ENCODE results near the gene DARS2.
A peak's percentile ranks its signal among the peaks of the same experiment; 100 is the strongest.

Gene DARS2

GRCh38 chr1:173863224-173864161, 39.0 kb downstream of the DARS2 start:
- no peaks in the 10 kb centered on the region for H3K27me3 ChIP-seq (ENCODE audit: control insufficient read depth, insufficient read depth, low read length)
- no peak overlapping the region for H3K9ac ChIP-seq (ENCODE audit: low read length)
- H3K36me3 ChIP-seq (ENCODE audit: control insufficient read depth, insufficient read depth, low read length): peaks cover 9% of the 10 kb centered on the region
- H3K4me3 ChIP-seq (ENCODE audit: low read length): no peak overlapping the region
- no peaks in the 10 kb centered on the region for H3K9me3 ChIP-seq (ENCODE audit: control insufficient read depth, low read length)
- no peaks in the 10 kb centered on the region for H3K4me1 ChIP-seq (ENCODE audit: control insufficient read depth, insufficient read depth, low read length)

GRCh38 chr1:173864179-173864867, 39.9 kb downstream of the DARS2 start:
- H3K27me3 ChIP-seq (ENCODE audit: control insufficient read depth, insufficient read depth, low read length): no peaks in the 10 kb centered on the region
- no peak overlapping the region for H3K4me3 ChIP-seq (ENCODE audit: low read length)
- no peaks in the 10 kb centered on the region for H3K4me1 ChIP-seq (ENCODE audit: control insufficient read depth, insufficient read depth, low read length)
- no peak overlapping the region for H3K9ac ChIP-seq (ENCODE audit: low read length)
- peaks cover 9% of the 10 kb centered on the region for H3K36me3 ChIP-seq (ENCODE audit: control insufficient read depth, insufficient read depth, low read length)
- no peaks in the 10 kb centered on the region for H3K9me3 ChIP-seq (ENCODE audit: control insufficient read depth, low read length)

GRCh38 chr1:173865468-173866164, 41.1 kb downstream of the DARS2 start:
- H3K36me3 ChIP-seq (ENCODE audit: control insufficient read depth, insufficient read depth, low read length): peaks cover 9% of the 10 kb centered on the region
- peak overlapping the region; percentile 7 for H3K9ac ChIP-seq (ENCODE audit: low read length)
- peaks cover 6% of the 10 kb centered on the region for H3K4me1 ChIP-seq (ENCODE audit: control insufficient read depth, insufficient read depth, low read length)
- H3K4me3 ChIP-seq (ENCODE audit: low read length): no peak overlapping the region
- no peaks in the 10 kb centered on the region for H3K27me3 ChIP-seq (ENCODE audit: control insufficient read depth, insufficient read depth, low read length)
- H3K9me3 ChIP-seq (ENCODE audit: control insufficient read depth, low read length): no peaks in the 10 kb centered on the region

GRCh38 chr1:173866413-173867115, 42.1 kb downstream of the DARS2 start:
- Histone ChIP-seq H3K4me1 (ENCODE audit: control insufficient read depth, insufficient read depth, low read length) (peaks cover 16% of the 10 kb centered on the region), H3K9me3 (ENCODE audit: control insufficient read depth, low read length) (no peaks in the 10 kb centered on the region), H3K36me3 (ENCODE audit: control insufficient read depth, insufficient read depth, low read length) (peaks cover 9% of the 10 kb centered on the region), H3K4me3 (ENCODE audit: low read length) (peak overlapping the region; percentile 40), H3K9ac (ENCODE audit: low read length) (peak overlapping the region; percentile 66), H3K27me3 (ENCODE audit: control insufficient read depth, insufficient read depth, low read length) (no peaks in the 10 kb centered on the region)

- no peaks in the 10 kb centered on the region for H3K9me3 ChIP-seq (ENCODE audit: control insufficient read depth, low read length)
- H3K36me3 ChIP-seq (ENCODE audit: control insufficient read depth, insufficient read depth, low read length): peaks cover 9% of the 10 kb centered on the region
- peaks cover 17% of the 10 kb centered on the region for H3K4me1 ChIP-seq (ENCODE audit: control insufficient read depth, insufficient read depth, low read length)
- peak overlapping the region; percentile 40 for H3K4me3 ChIP-seq (ENCODE audit: low read length)
- H3K9ac ChIP-seq (ENCODE audit: low read length): peak overlapping the region; percentile 66
- no peaks in the 10 kb centered on the region for H3K27me3 ChIP-seq (ENCODE audit: control insufficient read depth, insufficient read depth, low read length)
Observed at GRCh38 chr1:173867141-173867752, 42.8 kb downstream of the DARS2 start.

GRCh38 chr1:173867753-173868265, 43.3 kb downstream of the DARS2 start, which contains the start of gene GAS5:
Gene GAS5 (minus strand): TSS chr1:173867989.
- Histone ChIP-seq H3K4me3 (ENCODE audit: low read length) (peak within 1 kb of the TSS; percentile 40), H3K9ac (ENCODE audit: low read length) (peak within 1 kb of the TSS; percentile 83), H3K36me3 (ENCODE audit: control insufficient read depth, insufficient read depth, low read length) (peaks cover 6% of the 10 kb centered on the region), H3K4me1 (ENCODE audit: control insufficient read depth, insufficient read depth, low read length) (peaks cover 17% of the 10 kb centered on the region), H3K9me3 (ENCODE audit: control insufficient read depth, low read length) (no peaks in the 10 kb centered on the region), H3K27me3 (ENCODE audit: control insufficient read depth, insufficient read depth, low read length) (no peaks in the 10 kb centered on the region)

- peaks cover 17% of the 10 kb centered on the region for H3K4me1 ChIP-seq (ENCODE audit: control insufficient read depth, insufficient read depth, low read length)
Observed at GRCh38 chr1:173868266-173869020, 44.0 kb downstream of the DARS2 start, which contains the start of gene ZBTB37. Gene ZBTB37 (plus strand): TSS chr1:173868380. CDS start chr1:173870226, 1,846 bp downstream.

GRCh38 chr1:173869021-173869359, 44.5 kb downstream of the DARS2 start:
- Histone ChIP-seq H3K9me3 (ENCODE audit: control insufficient read depth, low read length) (no peaks in the 10 kb centered on the region), H3K4me1 (ENCODE audit: control insufficient read depth, insufficient read depth, low read length) (peaks cover 17% of the 10 kb centered on the region), H3K4me3 (ENCODE audit: low read length) (peak overlapping the region; percentile 2), H3K9ac (ENCODE audit: low read length) (peak overlapping the region; percentile 83), H3K27me3 (ENCODE audit: control insufficient read depth, insufficient read depth, low read length) (no peaks in the 10 kb centered on the region), H3K36me3 (ENCODE audit: control insufficient read depth, insufficient read depth, low read length) (peaks cover 6% of the 10 kb centered on the region)

More at GRCh38 chr1:173868266-173869020, 44.0 kb downstream of the DARS2 start, which contains the start of gene ZBTB37:
- Histone ChIP-seq H3K4me3 (ENCODE audit: low read length) (peak within 1 kb of the TSS; percentile 40), H3K9me3 (ENCODE audit: control insufficient read depth, low read length) (no peaks in the 10 kb centered on the region), H3K36me3 (ENCODE audit: control insufficient read depth, insufficient read depth, low read length) (peaks cover 6% of the 10 kb centered on the region), H3K27me3 (ENCODE audit: control insufficient read depth, insufficient read depth, low read length) (no peaks in the 10 kb centered on the region), H3K9ac (ENCODE audit: low read length) (peak within 1 kb of the TSS; percentile 83)

GRCh38 chr1:173870252-173871075, 46.0 kb downstream of the DARS2 start:
- Histone ChIP-seq H3K4me3 (ENCODE audit: low read length) (no peak overlapping the region), H3K9ac (ENCODE audit: low read length) (peak overlapping the region; percentile 83), H3K27me3 (ENCODE audit: control insufficient read depth, insufficient read depth, low read length) (no peaks in the 10 kb centered on the region), H3K4me1 (ENCODE audit: control insufficient read depth, insufficient read depth, low read length) (peaks cover 17% of the 10 kb centered on the region), H3K9me3 (ENCODE audit: control insufficient read depth, low read length) (no peaks in the 10 kb centered on the region), H3K36me3 (ENCODE audit: control insufficient read depth, insufficient read depth, low read length) (peaks cover 5% of the 10 kb centered on the region)

GRCh38 chr1:173871091-173871490, 46.6 kb downstream of the DARS2 start:
- Histone ChIP-seq H3K9ac (ENCODE audit: low read length) (no peak overlapping the region), H3K4me1 (ENCODE audit: control insufficient read depth, insufficient read depth, low read length) (peaks cover 17% of the 10 kb centered on the region), H3K9me3 (ENCODE audit: control insufficient read depth, low read length) (no peaks in the 10 kb centered on the region)

More at GRCh38 chr1:173871091-173871490, 46.6 kb downstream of the DARS2 start:
- Histone ChIP-seq H3K4me3 (ENCODE audit: low read length) (no peak overlapping the region), H3K36me3 (ENCODE audit: control insufficient read depth, insufficient read depth, low read length) (no peaks in the 10 kb centered on the region), H3K27me3 (ENCODE audit: control insufficient read depth, insufficient read depth, low read length) (no peaks in the 10 kb centered on the region)

All from mucosa of stomach (tissue), 1 donor.